Breast epithelium (tissue), 4 donors: ENCODE results near the gene RAET1G. TPM values are rescaled to one million over a fixed set of nuclear protein-coding genes. Genes with fewer than 3 reads are reported as not detected.
"Not testable (repeated sequence)": the region's sequence is repeated elsewhere in the genome, so short reads cannot be mapped to it uniquely, and the experiment has no call there.

Source experiments
- DNase-seq, 2 donors: peaks; one replicate each; pipeline ENCODE4 v3.0.0-alpha.2; 2019; ENCODE audit warnings: low spot score in 2 of 2
- H3K27ac ChIP-seq, 2 donors: fragments of 200-600 bp; sonication (generic) in 1 of 2; one replicate each; pipeline ENCODE4 v1.5.1; 2016 to 2019; ENCODE audit warnings: mild to moderate bottlenecking in 1 of 2
- H3K27me3 ChIP-seq, 2 donors: fragments of 200-600 bp; sonication (generic) in 1 of 2; one replicate each; pipeline versions ENCODE4 v1.5.1 to v1.6.0; 2017 to 2019; ENCODE audit warnings: control low read depth in 1 of 2, mild to moderate bottlenecking in 1 of 2
- H3K36me3 ChIP-seq: fragments of 200-600 bp; one replicate; pipeline ENCODE4 v1.5.1; 2019
- H3K4me1 ChIP-seq, 2 donors: fragments of 200-600 bp; sonication (generic); one replicate each; pipeline ENCODE4 v1.5.1; 2016 to 2019; ENCODE audit warnings: control low read depth in 1 of 2
- H3K4me3 ChIP-seq, 3 donors: fragments of 200-600 bp; sonication (generic); 1 replicate in 2 of 3; 2 replicates in 1 of 3; pipeline ENCODE4 v1.5.1; 2016 to 2019; ENCODE audit warnings: mild to moderate bottlenecking in 3 of 3, moderate library complexity in 2 of 3
- H3K9me3 ChIP-seq, 2 donors: fragments of 200-600 bp; sonication (generic) in 1 of 2; one replicate each; pipeline ENCODE4 v1.5.1; 2016 to 2019; ENCODE audit warnings: control low read depth in 1 of 2
- POLR2A ChIP-seq: fragments of 450-650 bp; IDR thresholded peaks from one replicate; pipeline ENCODE4 v1.6.1; 2016; ENCODE audit warnings: antibody characterized with exemption, mild to moderate bottlenecking, moderate library complexity
- POLR2AphosphoS5 ChIP-seq, 3 donors: sonication (generic); formaldehyde crosslinking; IDR thresholded peaks; one replicate each; pipeline ENCODE4 v1.6.1; 2017; ENCODE audit warnings: antibody characterized with exemption in 3 of 3
- intact Hi-C: fragments of 100-400 bp; cut with DNase I; formaldehyde crosslinking; loops from one replicate; pipeline ENCODE4 v1.15.1; 2023; ENCODE audit warnings: low total_unique reads
- total RNA-seq, 3 donors: library from RNA; depleted of rRNA; stranded (reverse); fragments of >200 nt; gene quantifications; one replicate each; pipeline ENCODE4 v1.1.0, GENCODE V29; 2016
- TF ChIP-seq, protein P1 (sequence below), 3 donors: fragments of 450-650 bp; IDR thresholded peaks; one replicate each; pipeline ENCODE4 v1.5.1; 2016 to 2017; ENCODE audit warnings: antibody characterized with exemption in 3 of 3, mild to moderate bottlenecking in 3 of 3, moderate library complexity in 3 of 3

RAET1G gene
- total RNA-seq, 3 donors from 2014 or later: 2.2 TPM; not detected in 2

- no peak for DNase-seq
- TF ChIP-seq, protein P1, sequence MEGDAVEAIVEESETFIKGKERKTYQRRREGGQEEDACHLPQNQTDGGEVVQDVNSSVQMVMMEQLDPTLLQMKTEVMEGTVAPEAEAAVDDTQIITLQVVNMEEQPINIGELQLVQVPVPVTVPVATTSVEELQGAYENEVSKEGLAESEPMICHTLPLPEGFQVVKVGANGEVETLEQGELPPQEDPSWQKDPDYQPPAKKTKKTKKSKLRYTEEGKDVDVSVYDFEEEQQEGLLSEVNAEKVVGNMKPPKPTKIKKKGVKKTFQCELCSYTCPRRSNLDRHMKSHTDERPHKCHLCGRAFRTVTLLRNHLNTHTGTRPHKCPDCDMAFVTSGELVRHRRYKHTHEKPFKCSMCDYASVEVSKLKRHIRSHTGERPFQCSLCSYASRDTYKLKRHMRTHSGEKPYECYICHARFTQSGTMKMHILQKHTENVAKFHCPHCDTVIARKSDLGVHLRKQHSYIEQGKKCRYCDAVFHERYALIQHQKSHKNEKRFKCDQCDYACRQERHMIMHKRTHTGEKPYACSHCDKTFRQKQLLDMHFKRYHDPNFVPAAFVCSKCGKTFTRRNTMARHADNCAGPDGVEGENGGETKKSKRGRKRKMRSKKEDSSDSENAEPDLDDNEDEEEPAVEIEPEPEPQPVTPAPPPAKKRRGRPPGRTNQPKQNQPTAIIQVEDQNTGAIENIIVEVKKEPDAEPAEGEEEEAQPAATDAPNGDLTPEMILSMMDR (IDR thresholded peaks at IDR 0.05): no peak
- TF ChIP-seq POLR2AphosphoS5 (IDR thresholded peaks at IDR 0.05) (no peak), POLR2A (no peak)
- Histone ChIP-seq H3K4me1 (no peaks in the 10 kb centered on the region), H3K4me3 (no peak overlapping the region), H3K36me3 (no peaks in the 10 kb centered on the region), H3K27me3 (peaks cover 0 to 48% of the 10 kb centered on the region in 2 donors), H3K27ac (no peak overlapping the region), H3K9me3 (no peaks in the 10 kb centered on the region)
- intact Hi-C loops: no loop called here
Observed at GRCh38 chr6:149940672-149940982, 17.7 kb upstream of the RAET1G start.

GRCh38 chr6:149939909-149940671 lies 17.2 kb upstream of the RAET1G start:
- Histone ChIP-seq H3K4me1 (no peaks in the 10 kb centered on the region), H3K27ac (no peak overlapping the region), H3K36me3 (no peaks in the 10 kb centered on the region), H3K4me3 (no peak overlapping the region), H3K27me3 (peaks cover 0 to 50% of the 10 kb centered on the region in 2 donors), H3K9me3 (no peaks in the 10 kb centered on the region)
- DNase-seq: no peak
- intact Hi-C loops: no loop called here
- TF ChIP-seq POLR2A (no peak), POLR2AphosphoS5 (IDR thresholded peaks at IDR 0.05) (no peak)
- TF ChIP-seq, protein P1 (IDR thresholded peaks at IDR 0.05): no peak

GRCh38 chr6:149939356-149939648 lies 16.4 kb upstream of the RAET1G start:
- intact Hi-C loops: no loop called here
- H3K4me1 ChIP-seq: no peaks in the 10 kb centered on the region
- no peaks in the 10 kb centered on the region for H3K36me3 ChIP-seq
- H3K9me3 ChIP-seq: no peaks in the 10 kb centered on the region
- no peak for DNase-seq
- H3K27ac ChIP-seq: no peak overlapping the region
- peaks cover 0 to 58% of the 10 kb centered on the region in 2 donors for H3K27me3 ChIP-seq
- H3K4me3 ChIP-seq: peak overlapping the region in 1 of 3 donors; percentile 68
- TF ChIP-seq POLR2AphosphoS5 (IDR thresholded peaks at IDR 0.05) (no peak), POLR2A (no peak)
- TF ChIP-seq, protein P1 (IDR thresholded peaks at IDR 0.05): no peak

- Histone ChIP-seq H3K4me1 (no peaks in the 10 kb centered on the region), H3K27ac (no peak overlapping the region), H3K4me3 (peak overlapping the region; percentile 35 to 68 (median 51)), H3K27me3 (peaks cover 0 to 59% of the 10 kb centered on the region in 2 donors), H3K36me3 (no peaks in the 10 kb centered on the region), H3K9me3 (no peaks in the 10 kb centered on the region)
- peak in 1 of 3 donors; percentile 7 for TF ChIP-seq POLR2AphosphoS5 (IDR thresholded peaks at IDR 0.05)
- TF ChIP-seq, protein P1 (IDR thresholded peaks at IDR 0.05): no peak
- intact Hi-C loops: no loop called here
- DNase-seq: no peak
Observed at GRCh38 chr6:149938571-149939355, 15.8 kb upstream of the RAET1G start.

GRCh38 chr6:149938013-149938570 lies 15.2 kb upstream of the RAET1G start:
- H3K36me3 ChIP-seq, H3K27ac ChIP-seq, H3K4me1 ChIP-seq, intact Hi-C loops, DNase-seq, H3K9me3 ChIP-seq: not testable (repeated sequence)
- Histone ChIP-seq H3K4me3 (peak overlapping the region; percentile 35 to 68 (median 51)), H3K27me3 (peaks cover 0 to 59% of the 10 kb centered on the region in 2 donors)
